Transverse colon (tissue), 4 donors: ENCODE results near the gene ARHGEF7.

ENCODE experiments used
- EP300 ChIP-seq: sonication (generic); formaldehyde crosslinking; IDR thresholded peaks from one replicate; pipeline ENCODE4 v1.6.1; 2017; ENCODE audit warnings: antibody characterized with exemption, low read depth
- POLR2AphosphoS5 ChIP-seq, 3 donors: sonication (generic); formaldehyde crosslinking; IDR thresholded peaks; one replicate each; pipeline ENCODE4 v1.6.1; 2016; ENCODE audit warnings: antibody characterized with exemption in 3 of 3
- TF ChIP-seq, protein P1 (sequence below), 5 experiments: fragments of 200-600 bp in 3 of 5; fragments of 450-650 bp in 2 of 5; sonication (generic) in 3 of 5; IDR thresholded peaks; 1 replicate in 2 of 5; 2 replicates in 3 of 5; pipeline ENCODE4 v1.5.1; 2016 to 2017; ENCODE audit warnings: antibody characterized with exemption in 5 of 5, inconsistent platforms in 3 of 5, mild to moderate bottlenecking in 2 of 5, moderate library complexity in 1 of 5

- TF ChIP-seq, protein P1, sequence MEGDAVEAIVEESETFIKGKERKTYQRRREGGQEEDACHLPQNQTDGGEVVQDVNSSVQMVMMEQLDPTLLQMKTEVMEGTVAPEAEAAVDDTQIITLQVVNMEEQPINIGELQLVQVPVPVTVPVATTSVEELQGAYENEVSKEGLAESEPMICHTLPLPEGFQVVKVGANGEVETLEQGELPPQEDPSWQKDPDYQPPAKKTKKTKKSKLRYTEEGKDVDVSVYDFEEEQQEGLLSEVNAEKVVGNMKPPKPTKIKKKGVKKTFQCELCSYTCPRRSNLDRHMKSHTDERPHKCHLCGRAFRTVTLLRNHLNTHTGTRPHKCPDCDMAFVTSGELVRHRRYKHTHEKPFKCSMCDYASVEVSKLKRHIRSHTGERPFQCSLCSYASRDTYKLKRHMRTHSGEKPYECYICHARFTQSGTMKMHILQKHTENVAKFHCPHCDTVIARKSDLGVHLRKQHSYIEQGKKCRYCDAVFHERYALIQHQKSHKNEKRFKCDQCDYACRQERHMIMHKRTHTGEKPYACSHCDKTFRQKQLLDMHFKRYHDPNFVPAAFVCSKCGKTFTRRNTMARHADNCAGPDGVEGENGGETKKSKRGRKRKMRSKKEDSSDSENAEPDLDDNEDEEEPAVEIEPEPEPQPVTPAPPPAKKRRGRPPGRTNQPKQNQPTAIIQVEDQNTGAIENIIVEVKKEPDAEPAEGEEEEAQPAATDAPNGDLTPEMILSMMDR (IDR thresholded peaks at IDR 0.05), result no peak
- TF ChIP-seq POLR2AphosphoS5 (IDR thresholded peaks at IDR 0.05) (no peak), EP300 (no peak)
These were observed 180.8 kb downstream of the ARHGEF7 start for GRCh38 chr13:111295886-111296285.
